PC-9 (cell line): ENCODE measurements around the gene RFX8.

Experiments used
- CTCF ChIP-seq: fragments of 200-600 bp; sonication (generic); conservative IDR thresholded peaks from 2 replicates; pipeline ENCODE4 v1.6.1; 2017; ENCODE audit warnings: mixed run types, antibody characterized with exemption, mild to moderate bottlenecking, moderate library complexity
- EZH2 ChIP-seq: fragments of 200-600 bp; sonication (generic); IDR thresholded peaks from 2 replicates; pipeline ENCODE4 v1.8.0; 2017; ENCODE audit warnings: antibody characterized with exemption, low read depth

- TF ChIP-seq CTCF = no peak
- no peak for TF ChIP-seq EZH2
These were observed 92.5 kb downstream of the RFX8 start for GRCh38 chr2:101382442-101382841.
